Right hindlimb (tissue), 1 donor: ENCODE results near the gene FHIT.
A peak's percentile ranks its signal among the peaks of the same experiment; 100 is the strongest.
"Not testable (repeated sequence)": the region's sequence is repeated elsewhere in the genome, so short reads cannot be mapped to it uniquely, and the experiment has no call there.

Source experiments
- DNase-seq: peaks from one replicate; pipeline ENCODE4 v3.0.0-alpha.2; 2018

Gene FHIT

GRCh38 chr3:60542995-60543394 lies 708.3 kb downstream of the FHIT start:
- no peak for DNase-seq

- not testable (repeated sequence) for DNase-seq
These were observed 711.9 kb downstream of the FHIT start for GRCh38 chr3:60539394-60539793.

GRCh38 chr3:60536420-60536819 lies 714.8 kb downstream of the FHIT start:
- DNase-seq = no peak

- DNase-seq = no peak
These were observed 719.5 kb downstream of the FHIT start for GRCh38 chr3:60531759-60532158.

GRCh38 chr3:60528651-60529050 lies 722.6 kb downstream of the FHIT start:
- no peak for DNase-seq

GRCh38 chr3:60523536-60523935 lies 727.7 kb downstream of the FHIT start:
- DNase-seq = no peak

GRCh38 chr3:60517134-60517533 lies 734.1 kb downstream of the FHIT start:
- no peak for DNase-seq

- peak; percentile 24 for DNase-seq
These were observed 736.4 kb downstream of the FHIT start for GRCh38 chr3:60514866-60515265.

- no peak for DNase-seq
These were observed 737.1 kb downstream of the FHIT start for GRCh38 chr3:60514085-60514649.

GRCh38 chr3:60513241-60513640 lies 738.0 kb downstream of the FHIT start:
- no peak for DNase-seq

GRCh38 chr3:60512506-60512905 lies 738.7 kb downstream of the FHIT start:
- no peak for DNase-seq

GRCh38 chr3:60509471-60509870 lies 741.8 kb downstream of the FHIT start:
- DNase-seq = no peak

GRCh38 chr3:60504827-60505457 lies 746.3 kb downstream of the FHIT start:
- DNase-seq = no peak

GRCh38 chr3:60501314-60501713 lies 749.9 kb downstream of the FHIT start:
- no peak for DNase-seq

- DNase-seq = no peak
These were observed 753.4 kb downstream of the FHIT start for GRCh38 chr3:60497902-60498301.

GRCh38 chr3:60490992-60491391 lies 760.3 kb downstream of the FHIT start:
- DNase-seq = no peak

GRCh38 chr3:60475096-60475495 lies 776.2 kb downstream of the FHIT start:
- no peak for DNase-seq

- no peak for DNase-seq
These were observed 781.8 kb downstream of the FHIT start for GRCh38 chr3:60469481-60469880.

GRCh38 chr3:60463685-60464084 lies 787.6 kb downstream of the FHIT start:
- DNase-seq = no peak

- no peak for DNase-seq
These were observed 790.0 kb downstream of the FHIT start for GRCh38 chr3:60461267-60461666.

GRCh38 chr3:60456180-60456579 lies 795.1 kb downstream of the FHIT start:
- DNase-seq = no peak

- no peak for DNase-seq
These were observed 797.9 kb downstream of the FHIT start for GRCh38 chr3:60453326-60453725.

- DNase-seq = no peak
These were observed 802.6 kb downstream of the FHIT start for GRCh38 chr3:60448696-60449095.

- no peak for DNase-seq
These were observed 805.8 kb downstream of the FHIT start for GRCh38 chr3:60445446-60445845.

- DNase-seq = no peak
These were observed 806.3 kb downstream of the FHIT start for GRCh38 chr3:60444898-60445437.
